H1 (cell line): ENCODE measurements around the gene TMC6. TPM values are rescaled to one million over a fixed set of nuclear protein-coding genes. Genes with fewer than 3 reads are reported as not detected.

Experiments
- CTCF ChIA-PET: fragments of 300-600 bp; sonication (Branson Sonifier 250); formaldehyde crosslinking; loops from one replicate; lab custom pipeline; 2021; ENCODE audit not compliant: partially characterized antibody; lab: Charles Lee
- POLR2A ChIA-PET: fragments of 300-600 bp; sonication (Branson Sonifier 250); formaldehyde crosslinking; loops from one replicate; lab custom pipeline; 2021; ENCODE audit warnings: inconsistent platforms; ENCODE audit not compliant: partially characterized antibody; lab: Charles Lee
- DNase-seq, 2 experiments: peaks; one replicate each; pipeline versions ENCODE4 v3.0.0 to v3.0.0-alpha.2; 2010 to 2022; ENCODE audit warnings: low spot score in 2 of 2, low read depth in 1 of 2, mixed read lengths in 1 of 2
- FAIRE-seq: peaks from 2 replicates; lab custom pipeline; 2011; peaks lifted over from hg19 to GRCh38; lab: Jason Lieb, UNC
- H2AFZ ChIP-seq: 2 replicates; pipeline ENCODE4 v1.8.1; 2012; ENCODE audit warnings: low read length, inconsistent platforms
- H2AK5ac ChIP-seq: 2 replicates; pipeline ENCODE4 v1.6.1; 2013; ENCODE audit warnings: low read depth, low read length
- H2BK120ac ChIP-seq: replicated peaks from 2 replicates; pipeline ENCODE3; 2013; ENCODE audit warnings: low read depth, low read length, inconsistent platforms
- H2BK12ac ChIP-seq: 2 replicates; pipeline ENCODE4 v1.6.1; 2013; ENCODE audit warnings: low read depth, low read length
- H2BK15ac ChIP-seq: 2 replicates; pipeline ENCODE4 v1.6.1; 2013; ENCODE audit warnings: low read length
- H2BK20ac ChIP-seq: 2 replicates; pipeline ENCODE4 v1.6.1; 2013; ENCODE audit warnings: low read length
- H2BK5ac ChIP-seq: 2 replicates; pipeline ENCODE4 v1.6.1; 2013; ENCODE audit warnings: low read depth, low read length
- H3K14ac ChIP-seq: 2 replicates; pipeline ENCODE4 v1.6.1; 2013; ENCODE audit warnings: inconsistent platforms; ENCODE audit not compliant: insufficient read length
- H3K18ac ChIP-seq: 2 replicates; pipeline ENCODE4 v1.6.1; 2013; ENCODE audit warnings: low read length; ENCODE audit errors: extremely low read depth
- H3K23ac ChIP-seq: 2 replicates; pipeline ENCODE4 v1.6.1; 2013; ENCODE audit warnings: inconsistent platforms; ENCODE audit not compliant: insufficient read length
- H3K23me2 ChIP-seq: 2 replicates; pipeline ENCODE4 v1.6.1; 2013; ENCODE audit warnings: low read depth, low read length
- H3K27ac ChIP-seq: 2 replicates; pipeline ENCODE4 v1.6.1; 2011; ENCODE audit warnings: low read depth, low read length, inconsistent platforms
- H3K27me3 ChIP-seq, 4 experiments: replicated peaks in 1 of 4; 1 replicate in 1 of 4; 2 replicates in 3 of 4; pipeline versions ENCODE4 v1.6.1 to v1.8.1; 2011 to 2013; ENCODE audit warnings: low read length in 3 of 4, mild to moderate bottlenecking in 3 of 4, inconsistent platforms in 2 of 4, mixed read lengths in 2 of 4, moderate library complexity in 1 of 4; ENCODE audit not compliant: control insufficient read depth in 3 of 4, insufficient read depth in 3 of 4; ENCODE audit errors: extremely low read depth in 1 of 4
- H3K36me3 ChIP-seq, 4 experiments: 2 replicates each; pipeline versions ENCODE4 v1.6.1 to v1.8.1; 2011 to 2013; ENCODE audit warnings: mild to moderate bottlenecking in 4 of 4, low read length in 3 of 4, moderate library complexity in 2 of 4, control low read depth in 1 of 4, inconsistent platforms in 1 of 4; ENCODE audit not compliant: insufficient read depth in 4 of 4, control insufficient read depth in 2 of 4
- H3K4ac ChIP-seq: replicated peaks from 2 replicates; pipeline ENCODE3; 2013; ENCODE audit warnings: low read length, low read depth, mixed read lengths, inconsistent platforms; ENCODE audit not compliant: insufficient read length
- H3K4me1 ChIP-seq, 4 experiments: replicated peaks in 1 of 4; 1 replicate in 1 of 4; 2 replicates in 3 of 4; pipeline versions ENCODE4 v1.6.1 to v1.8.1; 2011 to 2013; ENCODE audit warnings: low read length in 3 of 4, inconsistent platforms in 2 of 4, mixed read lengths in 1 of 4; ENCODE audit not compliant: insufficient read depth in 4 of 4, control insufficient read depth in 3 of 4
- H3K4me2 ChIP-seq, 2 experiments: 2 replicates each; pipeline versions ENCODE4 v1.6.1 to v1.8.1; 2011 to 2013; ENCODE audit warnings: low read depth in 2 of 2, low read length in 2 of 2, control low read depth in 1 of 2, inconsistent platforms in 1 of 2, mild to moderate bottlenecking in 1 of 2; ENCODE audit not compliant: insufficient read depth in 1 of 2
- H3K4me3 ChIP-seq, 4 experiments: fragments of 200-600, 300-600 bp in 1 of 4; sonication (generic), shearing (Covaris generic), sonication (Bioruptor Twin) in 1 of 4; 2 replicates each; pipeline versions ENCODE4 v1.5.1 to v1.8.1; 2011 to 2016; ENCODE audit warnings: low read length in 4 of 4, low read depth in 3 of 4, control low read depth in 2 of 4, inconsistent platforms in 2 of 4, mild to moderate bottlenecking in 2 of 4, mixed read lengths in 1 of 4, moderate library complexity in 1 of 4; ENCODE audit not compliant: insufficient read depth in 2 of 4; ENCODE audit errors: extremely low read depth in 1 of 4
- H3K56ac ChIP-seq: replicated peaks from 2 replicates; pipeline ENCODE3; 2013; ENCODE audit warnings: low read depth, mild to moderate bottlenecking, mixed read lengths, low read length, inconsistent platforms; ENCODE audit not compliant: insufficient read length
- H3K79me1 ChIP-seq: 2 replicates; pipeline ENCODE4 v1.6.1; 2013; ENCODE audit warnings: low read depth, low read length, control low read depth
- H3K79me2 ChIP-seq, 2 experiments: 2 replicates each; pipeline versions ENCODE4 v1.6.1 to v1.8.1; 2012 to 2013; ENCODE audit warnings: low read length in 2 of 2, mild to moderate bottlenecking in 2 of 2, inconsistent platforms in 1 of 2; ENCODE audit not compliant: insufficient read depth in 2 of 2, control insufficient read depth in 1 of 2
- H3K9ac ChIP-seq, 4 experiments: replicated peaks in 1 of 4; 1 replicate in 1 of 4; 2 replicates in 3 of 4; pipeline versions ENCODE4 v1.6.1 to v1.8.1; 2011 to 2013; ENCODE audit warnings: low read depth in 3 of 4, low read length in 3 of 4, control low read depth in 2 of 4, mild to moderate bottlenecking in 2 of 4, moderate library complexity in 2 of 4, inconsistent platforms in 1 of 4; ENCODE audit errors: extremely low read depth in 1 of 4
- H3K9me3 ChIP-seq, 2 experiments: 2 replicates each; pipeline versions ENCODE4 v1.6.1 to v1.8.1; 2012 to 2013; ENCODE audit warnings: mild to moderate bottlenecking in 2 of 2, moderate library complexity in 2 of 2, control low read depth in 1 of 2, inconsistent platforms in 1 of 2, low read depth in 1 of 2, low read length in 1 of 2, mixed read lengths in 1 of 2; ENCODE audit not compliant: insufficient read depth in 2 of 2
- H4K20me1 ChIP-seq, 2 experiments: replicated peaks in 1 of 2; 2 replicates each; pipeline versions ENCODE3 to v1.8.1; 2011 to 2013; ENCODE audit warnings: inconsistent platforms in 2 of 2, low read length in 2 of 2, mild to moderate bottlenecking in 1 of 2; ENCODE audit not compliant: insufficient read depth in 2 of 2, control insufficient read depth in 1 of 2
- H4K5ac ChIP-seq: 2 replicates; pipeline ENCODE4 v1.6.1; 2013; ENCODE audit warnings: low read length, low read depth, mixed read lengths, inconsistent platforms; ENCODE audit not compliant: insufficient read length
- H4K8ac ChIP-seq: 2 replicates; pipeline ENCODE4 v1.8.0; 2013; ENCODE audit warnings: mild to moderate bottlenecking, moderate library complexity, low read length, inconsistent platforms; ENCODE audit not compliant: insufficient read depth; ENCODE audit errors: extremely low read depth
- H4K91ac ChIP-seq: replicated peaks from 2 replicates; pipeline ENCODE3; 2013; ENCODE audit warnings: low read length, mixed read lengths, inconsistent platforms; ENCODE audit not compliant: insufficient read length
- BACH1 ChIP-seq: IDR thresholded peaks from 2 replicates; pipeline ENCODE4 v1.6.1; 2012; ENCODE audit warnings: low read length, improper control_type of control experiment
- BRCA1 ChIP-seq: IDR thresholded peaks from 2 replicates; pipeline ENCODE4 v1.6.1; 2012; ENCODE audit warnings: low read depth, low read length, improper control_type of control experiment
- EP300 ChIP-seq, 2 experiments: IDR thresholded peaks; 1 replicate in 1 of 2; 2 replicates in 1 of 2; pipeline ENCODE4 v1.6.1; 2011 to 2012; ENCODE audit warnings: low read depth in 2 of 2, low read length in 2 of 2, mild to moderate bottlenecking in 2 of 2, borderline replicate concordance in 1 of 2, inconsistent platforms in 1 of 2, moderate library complexity in 1 of 2
- FOSL1 ChIP-seq: IDR thresholded peaks from 2 replicates; pipeline ENCODE4 v1.6.1; 2011; ENCODE audit warnings: mild to moderate bottlenecking, low read depth, low read length, moderate library complexity; ENCODE audit not compliant: insufficient read depth
- HDAC2 ChIP-seq, 2 experiments: fragments of 300-600 bp in 1 of 2; sonication (generic) in 1 of 2; IDR thresholded peaks; 2 replicates each; pipeline ENCODE4 v1.6.1; 2011 to 2012; ENCODE audit warnings: low read depth in 2 of 2, low read length in 2 of 2, mild to moderate bottlenecking in 2 of 2, moderate library complexity in 2 of 2, borderline replicate concordance in 1 of 2, inconsistent platforms in 1 of 2
- JUN ChIP-seq: IDR thresholded peaks from 2 replicates; pipeline ENCODE4 v1.6.1; 2011; ENCODE audit warnings: low read depth, mild to moderate bottlenecking, improper control_type of control experiment, low read length
- KDM1A ChIP-seq: fragments of 200-600, 300-600 bp; sonication (generic); IDR thresholded peaks from 2 replicates; pipeline ENCODE4 v1.7.1; 2016; ENCODE audit warnings: mild to moderate bottlenecking, low read length, borderline replicate concordance
- PHF8 ChIP-seq: fragments of 200-600 bp; sonication (generic); conservative IDR thresholded peaks from 2 replicates; pipeline ENCODE4 v1.7.1; 2012; ENCODE audit warnings: low read depth, mild to moderate bottlenecking, inconsistent platforms, low read length, moderate library complexity
- SIN3A ChIP-seq, 2 experiments: IDR thresholded peaks in 1 of 2; conservative IDR thresholded peaks in 1 of 2; 2 replicates each; pipeline ENCODE4 v1.6.1; 2011 to 2012; ENCODE audit warnings: low read length in 2 of 2, improper control_type of control experiment in 1 of 2, low read depth in 1 of 2, mild to moderate bottlenecking in 1 of 2
- SRF ChIP-seq: IDR thresholded peaks from 2 replicates; pipeline ENCODE4 v1.6.1; 2011; ENCODE audit warnings: mild to moderate bottlenecking, low read depth, low read length, moderate library complexity
- SUZ12 ChIP-seq: fragments of 200-600 bp; sonication (generic); IDR thresholded peaks from 2 replicates; pipeline ENCODE4 v1.6.1; 2012; ENCODE audit warnings: mild to moderate bottlenecking, inconsistent platforms, low read length, moderate library complexity, mixed read lengths
- TCF12 ChIP-seq: IDR thresholded peaks from 2 replicates; pipeline ENCODE4 v1.6.1; 2011; ENCODE audit warnings: low read depth, mild to moderate bottlenecking, low read length
- WGBS, 2 experiments: shearing (Covaris generic) in 1 of 2; methylation state at CpG; one replicate each; pipeline versions ENCODE4 v1.1.6 to v1.1.7; 2013 to 2015; ENCODE audit warnings: low lambda C conversion rate in 2 of 2, mixed read lengths in 2 of 2, inconsistent platforms in 1 of 2, low coverage in 1 of 2, missing lambda C conversion rate in 1 of 2; ENCODE audit not compliant: insufficient replicate concordance in 2 of 2, insufficient coverage in 1 of 2, insufficient read length in 1 of 2; ENCODE audit errors: extremely low coverage in 1 of 2, missing lambda C conversion rate in 1 of 2; 5-methylcytosine and 5-hydroxymethylcytosine counted together
- polyA plus RNA-seq, 7 experiments: library from polyadenylated mRNA; depleted of rRNA in 3 of 7; stranded (reverse) in 5 of 7; unstranded in 2 of 7; fragments of >200 nt in 5 of 7; fragments of 200-250 nt in 2 of 7; gene quantifications; 1 replicate in 5 of 7; 2 replicates in 1 of 7; 4 replicates in 1 of 7; pipeline versions ENCODE4 v1.2.1 to v1.2.3, GENCODE V29; 2011 to 2013; ENCODE audit warnings: missing spikeins in 2 of 7, mixed read lengths in 2 of 7
- total RNA-seq: library from RNA; stranded (reverse); fragmentation: NEBNext Ultra II Directional; extraction: Animal tissue kit (Norgen Biotek cat#: 25700); gene quantifications from 2 replicates; pipeline ENCODE4 v1.2.1, GENCODE V29; 2021

Gene TMC6
- total and polyA plus RNA-seq, 2 of the 8 experiments (the other 6 are each of a cell fraction or from before 2014, with no cell fraction given), result 39.4 to 77.6 TPM

- Histone ChIP-seq H3K14ac (no peak overlapping the region), H3K23ac (no peak overlapping the region), H2AFZ (no peak overlapping the region), H3K4me3 (no peak overlapping the region), H3K4me1 (no peaks in the 10 kb centered on the region), H2BK5ac (no peak overlapping the region), H2BK120ac (no peak overlapping the region), H3K9ac (no peak overlapping the region), H3K27me3 (no peaks in the 10 kb centered on the region), H2BK12ac (no peak overlapping the region), H3K9me3 (peaks cover 4 to 7% of the 10 kb centered on the region in 2 experiments; a peak in 3 of 4 replicates), H2BK20ac (no peak overlapping the region), H3K56ac (no peak overlapping the region), H2BK15ac (no peak overlapping the region), H4K5ac (no peak overlapping the region), H3K79me1 (no peaks in the 10 kb centered on the region), H3K4me2 (no peak overlapping the region), H3K36me3 (peaks cover 2 to 43% (median 31%) of the 10 kb centered on the region in 4 experiments; a peak in 7 of 8 replicates), H3K27ac (no peak overlapping the region), H3K79me2 (no peaks in the 10 kb centered on the region), H3K23me2 (no peaks in the 10 kb centered on the region), H3K4ac (no peak overlapping the region), H2AK5ac (no peak overlapping the region), H4K8ac (no peak overlapping the region; the same call in 1 of the 2 replicates), H4K91ac (no peak overlapping the region), H4K20me1 (peaks cover 0 to 2% of the 10 kb centered on the region in 2 experiments), H3K18ac (no peak overlapping the region)
- 87% methylated on average over 16 of the region's 16 CpGs; no CpG with 5 or more reads in 1 of the 2 experiments for WGBS, 2 experiments
- DNase-seq (no peak), FAIRE-seq (no peak)
- ChIA-PET CTCF (interaction anchor here (0.6 to 2.5 kb wide), 3 partner anchors 10 to 480 kb away, joined by 3 to 9 read pairs (median 9); no protein-coding TSS in a partner anchor), POLR2A (interaction anchor here (0.9 kb wide), 1 partner anchor 69 kb away, joined by 4 read pairs; no protein-coding TSS in a partner anchor)
- TF ChIP-seq HDAC2 (IDR thresholded peaks at IDR 0.05; ENCODE audit: borderline replicate concordance in 1 of 2, low read depth in 2 of 2, low read length in 2 of 2) (no peak), BRCA1 (no peak), JUN (no peak), SRF (no peak), EP300 (IDR thresholded peaks at IDR 0.05; ENCODE audit: borderline replicate concordance in 1 of 2, low read depth in 2 of 2, low read length in 2 of 2) (no peak), KDM1A (no peak), PHF8 (no peak), TCF12 (no peak), BACH1 (no peak), SIN3A (conservative IDR thresholded peaks at IDR 0.05 in 1 of 2, IDR thresholded peaks at IDR 0.05 in 1 of 2; ENCODE audit: low read depth in 1 of 2, low read length in 2 of 2) (no peak), FOSL1 (no peak), SUZ12 (no peak)
Observed at GRCh38 chr17:78105101-78105500, 23.5 kb downstream of the TMC6 start.
